NB4 (cell line): ENCODE measurements around the gene AMZ1.

Experiments
- MYC ChIP-seq: IDR thresholded peaks from 2 replicates; pipeline ENCODE4 v1.6.1; 2011; ENCODE audit warnings: low read depth, low read length
- POLR2A ChIP-seq: IDR thresholded peaks from 2 replicates; pipeline ENCODE4 v1.6.1; 2011; ENCODE audit warnings: mild to moderate bottlenecking; ENCODE audit not compliant: insufficient read length; ENCODE audit errors: extremely low read depth
- TF ChIP-seq, protein P1 (sequence below): IDR thresholded peaks from one replicate; pipeline ENCODE4 v1.5.1; 2012; ENCODE audit warnings: low read depth, low read length
- TF ChIP-seq, protein P2 (sequence below): IDR thresholded peaks from 2 replicates; pipeline ENCODE4 v1.6.1; 2011; ENCODE audit warnings: low read depth, low read length

GRCh38 chr7:2732388-2732787 lies 44.4 kb downstream of the AMZ1 start:
- TF ChIP-seq, protein P1, sequence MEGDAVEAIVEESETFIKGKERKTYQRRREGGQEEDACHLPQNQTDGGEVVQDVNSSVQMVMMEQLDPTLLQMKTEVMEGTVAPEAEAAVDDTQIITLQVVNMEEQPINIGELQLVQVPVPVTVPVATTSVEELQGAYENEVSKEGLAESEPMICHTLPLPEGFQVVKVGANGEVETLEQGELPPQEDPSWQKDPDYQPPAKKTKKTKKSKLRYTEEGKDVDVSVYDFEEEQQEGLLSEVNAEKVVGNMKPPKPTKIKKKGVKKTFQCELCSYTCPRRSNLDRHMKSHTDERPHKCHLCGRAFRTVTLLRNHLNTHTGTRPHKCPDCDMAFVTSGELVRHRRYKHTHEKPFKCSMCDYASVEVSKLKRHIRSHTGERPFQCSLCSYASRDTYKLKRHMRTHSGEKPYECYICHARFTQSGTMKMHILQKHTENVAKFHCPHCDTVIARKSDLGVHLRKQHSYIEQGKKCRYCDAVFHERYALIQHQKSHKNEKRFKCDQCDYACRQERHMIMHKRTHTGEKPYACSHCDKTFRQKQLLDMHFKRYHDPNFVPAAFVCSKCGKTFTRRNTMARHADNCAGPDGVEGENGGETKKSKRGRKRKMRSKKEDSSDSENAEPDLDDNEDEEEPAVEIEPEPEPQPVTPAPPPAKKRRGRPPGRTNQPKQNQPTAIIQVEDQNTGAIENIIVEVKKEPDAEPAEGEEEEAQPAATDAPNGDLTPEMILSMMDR: no peak
- no peak for TF ChIP-seq POLR2A
- TF ChIP-seq, protein P2, sequence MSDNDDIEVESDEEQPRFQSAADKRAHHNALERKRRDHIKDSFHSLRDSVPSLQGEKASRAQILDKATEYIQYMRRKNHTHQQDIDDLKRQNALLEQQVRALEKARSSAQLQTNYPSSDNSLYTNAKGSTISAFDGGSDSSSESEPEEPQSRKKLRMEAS: no peak
- TF ChIP-seq MYC: no peak
